GM18858 (cell line): Measurements from ENCODE around the gene TEAD4.

Source experiments
- ATAC-seq: cut with Tn5 transposase; IDR thresholded peaks from one replicate; pipeline ENCODE4 v1.9.1; 2021; ENCODE audit not compliant: unreplicated experiment

TEAD4 gene

GRCh38 chr12:3000548-3001275 is 41.5 kb downstream of the TEAD4 start:
- no peak for ATAC-seq

GRCh38 chr12:3002646-3003045 is 43.4 kb downstream of the TEAD4 start:
- ATAC-seq = no peak

GRCh38 chr12:3003357-3003992 is 44.3 kb downstream of the TEAD4 start:
- ATAC-seq = no peak

GRCh38 chr12:3004655-3005565 is 45.7 kb downstream of the TEAD4 start:
- ATAC-seq = no peak

GRCh38 chr12:3005736-3006135 is 46.5 kb downstream of the TEAD4 start:
- no peak for ATAC-seq

GRCh38 chr12:3009780-3010179 is 50.6 kb downstream of the TEAD4 start:
- no peak for ATAC-seq

GRCh38 chr12:3010214-3010930 is 51.2 kb downstream of the TEAD4 start:
- ATAC-seq = no peak

GRCh38 chr12:3012786-3013185 is 53.6 kb downstream of the TEAD4 start:
- ATAC-seq = no peak

- ATAC-seq = no peak
Observed at GRCh38 chr12:3014641-3015040, 55.4 kb downstream of the TEAD4 start.

- no peak for ATAC-seq
Observed at GRCh38 chr12:3015356-3015755, 56.2 kb downstream of the TEAD4 start.

GRCh38 chr12:3016191-3016590 is 57.0 kb downstream of the TEAD4 start:
- ATAC-seq = no peak

GRCh38 chr12:3017281-3017680 is 58.1 kb downstream of the TEAD4 start:
- ATAC-seq = no peak

GRCh38 chr12:3018284-3019004 is 59.2 kb downstream of the TEAD4 start:
- ATAC-seq = no peak

GRCh38 chr12:3019005-3019680 is 59.9 kb downstream of the TEAD4 start:
- no peak for ATAC-seq

GRCh38 chr12:3020399-3020798 is 61.2 kb downstream of the TEAD4 start:
- no peak for ATAC-seq

GRCh38 chr12:3020850-3021435 is 61.7 kb downstream of the TEAD4 start:
- ATAC-seq = no peak

GRCh38 chr12:3022411-3022810 is 63.2 kb downstream of the TEAD4 start:
- no peak for ATAC-seq

- no peak for ATAC-seq
Observed at GRCh38 chr12:3022961-3023360, 63.8 kb downstream of the TEAD4 start.

- no peak for ATAC-seq
Observed at GRCh38 chr12:3028108-3028507, 68.9 kb downstream of the TEAD4 start.
